Fibroblast of lung (primary cell): ENCODE data around the gene ZNF219.

ENCODE experiments used
- CTCF ChIP-seq, 2 donors: IDR thresholded peaks in 1 of 2; conservative IDR thresholded peaks in 1 of 2; 1 replicate in 1 of 2; 2 replicates in 1 of 2; pipeline ENCODE4 v1.5.1; 2011 to 2012; ENCODE audit warnings: low read length in 2 of 2, control low read depth in 1 of 2, inconsistent platforms in 1 of 2, low read depth in 1 of 2, mild to moderate bottlenecking in 1 of 2
- EZH2 ChIP-seq: IDR thresholded peaks from 2 replicates; pipeline ENCODE4 v1.5.1; 2012; ENCODE audit warnings: low read length, control low read depth, mild to moderate bottlenecking; ENCODE audit errors: missing control alignments

- TF ChIP-seq CTCF (conservative IDR thresholded peaks at IDR 0.05 in 1 of 2, IDR thresholded peaks at IDR 0.05 in 1 of 2; ENCODE audit: low read depth in 1 of 2, low read length in 2 of 2) (no peak), EZH2 (no peak)
Measured at GRCh38 chr14:21054123-21054767, 44.2 kb downstream of the ZNF219 start.
